ENCODE results near the gene HERPUD2.
A peak's percentile ranks its signal among the peaks of the same experiment; 100 is the strongest.
"Not testable (repeated sequence)": the region's sequence is repeated elsewhere in the genome, so short reads cannot be mapped to it uniquely, and the experiment has no call there.

The HERPUD2 gene

DNA sequence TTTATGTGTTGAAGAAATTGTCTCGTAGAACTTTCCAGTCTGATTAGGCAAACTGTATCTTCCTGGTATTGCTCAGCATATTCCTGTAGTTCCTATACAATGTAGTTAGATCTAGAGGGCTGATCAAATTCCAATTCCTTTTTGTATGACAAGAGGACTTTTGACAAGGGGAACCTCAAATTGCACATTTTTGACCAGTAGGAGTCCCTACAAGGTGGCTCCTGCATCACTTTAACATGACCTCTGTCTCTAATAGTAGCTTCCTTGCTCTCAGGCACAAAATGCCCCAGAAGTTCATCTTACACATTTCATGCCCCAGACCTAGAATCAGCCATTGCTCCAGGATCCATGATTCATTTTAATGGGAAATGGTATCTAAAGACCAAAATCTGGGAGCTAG is 18.7 kb downstream of the HERPUD2 start:
- no peak for DNase-seq

DNA sequence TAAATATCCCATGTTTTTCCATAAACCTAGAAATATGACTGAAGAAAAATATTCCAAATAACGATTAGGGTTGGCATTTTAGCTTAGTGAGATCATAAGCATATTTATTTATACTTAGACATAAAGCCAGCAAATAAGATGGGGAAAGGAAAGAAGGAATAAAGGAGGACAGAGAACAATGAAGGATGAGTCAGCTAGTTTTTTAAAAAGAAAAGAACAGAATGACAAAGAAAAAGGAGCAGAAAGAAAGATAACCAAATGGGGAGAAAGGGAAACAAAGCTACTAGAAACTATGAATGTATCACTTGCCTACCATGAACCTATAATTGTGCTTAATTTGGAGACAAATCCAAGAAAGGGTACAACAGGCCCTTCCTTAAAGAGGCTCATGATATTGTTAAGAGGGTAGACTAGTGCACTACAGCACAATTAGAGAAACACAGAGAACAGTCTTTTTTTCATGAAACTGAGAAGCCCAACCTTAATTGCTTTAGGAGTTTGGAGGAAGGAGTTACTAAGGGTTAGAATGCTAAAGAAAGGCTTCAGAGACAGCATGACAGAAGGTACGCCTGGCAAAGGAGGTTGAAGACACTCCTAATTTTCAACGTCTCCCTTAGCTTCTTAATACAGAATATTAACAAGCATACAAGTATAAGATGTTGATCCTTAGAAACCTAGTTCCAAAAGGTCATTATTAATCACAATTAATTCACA is 23.9 kb downstream of the HERPUD2 start:
- no peak for DNase-seq

DNA sequence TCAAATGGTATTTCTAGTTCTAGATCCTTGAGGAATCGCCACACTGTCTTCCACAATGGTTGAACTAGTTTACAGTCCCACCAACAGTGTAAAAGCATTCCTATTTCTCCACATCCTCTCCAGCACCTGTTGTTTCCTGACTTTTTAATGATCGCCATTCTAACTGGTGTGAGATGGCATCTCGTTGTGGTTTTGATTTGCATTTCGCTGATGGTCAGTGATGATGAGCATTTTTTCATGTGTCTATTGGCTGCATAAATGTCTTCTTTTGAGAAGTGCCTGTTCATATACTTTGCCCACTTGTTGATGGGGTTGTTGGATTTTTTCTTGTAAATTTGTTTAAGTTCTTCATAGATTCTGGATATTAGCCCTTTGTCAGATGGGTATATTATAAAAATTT is 34.5 kb downstream of the HERPUD2 start:
- DNase-seq, result not testable (repeated sequence)

DNA sequence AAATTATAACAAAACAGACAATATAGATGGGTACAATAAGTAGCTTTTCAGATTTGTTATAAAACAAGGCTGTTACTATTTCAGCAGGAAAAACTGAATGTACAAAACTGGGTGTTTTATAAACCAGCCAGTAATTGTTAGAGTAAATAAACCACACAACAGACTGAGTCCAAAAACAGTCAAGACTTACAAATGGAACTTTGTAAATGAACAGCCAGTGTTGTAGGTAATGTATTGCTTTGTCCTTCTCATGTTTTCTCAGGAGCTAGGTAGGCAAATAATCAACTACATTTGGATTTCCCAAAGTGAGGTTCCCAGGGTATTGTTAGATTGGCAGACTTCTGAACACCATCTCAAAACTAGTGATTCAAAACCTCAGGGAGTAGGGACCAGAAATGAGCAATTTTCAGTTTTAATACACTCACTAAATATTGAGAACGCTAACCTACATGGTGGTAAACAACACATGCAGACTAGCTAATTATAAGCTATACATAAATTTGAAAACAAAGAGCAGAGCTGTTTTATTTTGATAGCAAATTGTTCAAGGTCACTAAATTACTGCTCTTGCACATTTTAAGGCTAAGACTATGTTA is 36.2 kb downstream of the HERPUD2 start:
- no peak for DNase-seq

DNA sequence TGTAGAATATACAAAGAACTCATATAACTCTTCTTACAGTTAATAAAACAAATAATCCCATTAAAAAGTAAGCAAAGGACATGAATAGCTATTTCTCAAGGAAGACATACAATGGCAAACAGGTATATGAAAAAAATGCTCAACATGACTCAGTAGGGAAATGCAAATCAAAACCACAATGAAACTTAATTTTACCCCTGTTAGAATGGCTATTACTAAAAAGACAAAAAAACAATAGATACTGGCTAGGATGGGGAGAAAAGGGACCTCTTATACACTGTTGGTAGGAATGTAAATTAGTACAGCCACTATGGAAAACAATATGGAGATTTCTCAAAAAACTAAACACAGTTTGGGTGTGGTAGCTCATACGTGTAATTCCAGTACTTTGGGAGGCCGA is 37.8 kb downstream of the HERPUD2 start:
- DNase-seq, result no peak

DNA sequence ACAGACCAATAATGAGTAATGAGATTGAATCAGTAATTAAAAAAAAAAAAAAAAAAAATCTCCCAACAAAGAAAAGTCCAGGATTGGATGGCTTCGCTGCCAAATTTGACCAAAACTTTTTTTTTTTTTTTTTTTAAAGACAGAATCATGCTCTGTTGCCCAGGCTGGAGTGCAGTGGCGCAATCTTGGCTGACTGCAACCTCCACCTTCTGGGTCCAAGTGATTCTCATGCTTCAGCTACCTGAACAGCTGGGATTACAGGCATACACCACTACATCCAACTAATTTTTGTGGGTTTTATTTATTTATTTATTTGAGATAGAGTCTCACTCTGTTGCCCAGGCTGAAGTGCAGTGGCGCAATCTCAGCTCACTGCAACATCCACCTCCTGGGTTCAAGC is 40.4 kb downstream of the HERPUD2 start:
- DNase-seq, result not testable (repeated sequence)

DNA sequence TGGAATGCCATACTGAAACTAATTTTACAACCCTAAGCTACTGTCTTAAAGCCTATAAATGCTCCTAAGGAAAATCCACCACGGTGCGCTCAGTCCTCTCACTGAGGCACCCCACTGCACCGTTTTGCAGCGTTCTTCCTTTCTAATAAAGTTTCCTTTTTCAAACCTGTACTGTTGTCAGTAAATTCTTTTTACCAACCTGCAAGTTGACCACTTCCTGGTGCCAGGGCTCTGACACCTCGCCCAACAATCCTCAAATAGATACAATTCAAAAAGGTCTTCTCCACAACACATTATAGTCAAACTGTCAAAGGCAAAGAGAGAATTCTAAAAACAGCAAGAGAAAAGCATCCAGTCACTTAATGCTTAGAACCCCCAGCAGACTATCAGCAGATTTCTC is 42.8 kb downstream of the HERPUD2 start:
- no peak for DNase-seq

DNA sequence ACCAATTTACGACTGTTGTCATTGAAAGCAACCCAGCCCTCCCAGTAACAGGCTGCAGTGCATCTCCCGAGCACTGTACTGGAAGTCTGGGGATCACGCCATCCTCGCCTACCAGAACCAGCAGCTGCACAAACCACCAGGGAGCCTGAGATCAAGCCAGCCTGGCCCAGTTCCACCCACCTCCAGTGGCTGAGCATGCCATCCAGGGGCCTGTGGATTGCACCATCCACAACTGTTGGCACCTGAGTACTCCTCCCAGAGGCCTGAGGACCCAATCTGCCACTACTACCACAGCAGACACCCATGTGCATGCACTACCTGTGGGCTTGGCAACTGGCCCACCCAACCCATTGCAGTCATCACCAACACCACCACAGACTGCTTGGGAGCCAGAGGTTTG is 44.2 kb downstream of the HERPUD2 start:
- no peak for DNase-seq

DNA sequence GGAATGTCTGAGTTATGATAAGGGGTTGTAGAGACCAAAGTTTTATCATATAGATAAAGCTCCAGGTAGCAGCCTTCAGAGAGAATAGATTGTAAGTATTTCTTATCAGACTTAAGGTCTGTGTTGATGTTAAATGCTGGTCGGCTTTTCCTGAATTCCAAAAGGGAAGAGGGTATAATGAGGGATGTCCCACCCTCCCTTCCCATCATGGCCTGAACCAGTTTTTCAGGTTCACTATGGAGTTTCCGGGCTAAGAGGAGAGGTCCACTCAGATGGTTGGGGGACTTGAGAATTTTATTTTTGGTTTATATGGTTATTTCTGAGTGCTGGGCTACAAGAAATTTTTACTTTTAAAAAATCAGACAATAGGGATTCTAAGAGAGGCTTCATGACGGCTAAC is 45.2 kb downstream of the HERPUD2 start:
- no peak for DNase-seq

DNA sequence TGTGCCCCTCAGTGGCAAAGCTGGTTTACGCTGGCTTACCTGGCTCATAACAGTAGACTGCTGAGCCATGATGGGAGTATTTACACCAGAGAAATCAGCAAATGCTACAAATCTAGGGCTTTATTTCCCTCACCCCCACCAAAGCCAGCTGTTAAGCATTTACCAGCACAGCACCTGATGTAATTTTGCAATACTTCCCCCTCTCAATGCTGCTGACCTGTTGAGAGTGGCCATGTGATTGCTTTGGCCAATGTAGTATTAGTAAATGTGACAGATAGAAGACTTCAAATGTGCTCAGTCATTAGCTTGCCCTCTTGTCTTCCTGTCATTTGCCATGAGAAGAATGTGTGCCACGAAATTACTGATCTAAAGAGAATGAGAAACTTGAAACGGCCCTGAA is 46.6 kb downstream of the HERPUD2 start:
- DNase-seq, result no peak

DNA sequence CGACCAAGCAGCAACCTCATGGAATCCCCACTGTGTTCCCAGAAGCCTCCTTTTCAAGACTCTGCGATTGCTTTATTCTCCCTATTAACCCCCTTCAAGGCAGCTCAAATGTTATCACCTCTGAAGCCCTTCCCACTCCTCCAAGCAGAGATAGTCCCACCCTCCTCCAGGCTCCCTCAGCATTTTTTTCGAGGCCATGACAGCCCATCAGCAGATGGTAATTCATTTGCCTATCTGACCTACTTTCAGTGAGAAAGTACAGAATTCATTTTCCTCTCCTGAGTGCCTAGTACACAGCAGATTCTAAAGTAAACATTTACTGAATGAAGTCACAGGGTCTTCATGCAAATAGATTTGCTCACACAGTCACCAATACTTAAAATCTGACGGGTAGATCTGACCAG is 47.8 kb downstream of the HERPUD2 start:
- no peak for DNase-seq

DNA sequence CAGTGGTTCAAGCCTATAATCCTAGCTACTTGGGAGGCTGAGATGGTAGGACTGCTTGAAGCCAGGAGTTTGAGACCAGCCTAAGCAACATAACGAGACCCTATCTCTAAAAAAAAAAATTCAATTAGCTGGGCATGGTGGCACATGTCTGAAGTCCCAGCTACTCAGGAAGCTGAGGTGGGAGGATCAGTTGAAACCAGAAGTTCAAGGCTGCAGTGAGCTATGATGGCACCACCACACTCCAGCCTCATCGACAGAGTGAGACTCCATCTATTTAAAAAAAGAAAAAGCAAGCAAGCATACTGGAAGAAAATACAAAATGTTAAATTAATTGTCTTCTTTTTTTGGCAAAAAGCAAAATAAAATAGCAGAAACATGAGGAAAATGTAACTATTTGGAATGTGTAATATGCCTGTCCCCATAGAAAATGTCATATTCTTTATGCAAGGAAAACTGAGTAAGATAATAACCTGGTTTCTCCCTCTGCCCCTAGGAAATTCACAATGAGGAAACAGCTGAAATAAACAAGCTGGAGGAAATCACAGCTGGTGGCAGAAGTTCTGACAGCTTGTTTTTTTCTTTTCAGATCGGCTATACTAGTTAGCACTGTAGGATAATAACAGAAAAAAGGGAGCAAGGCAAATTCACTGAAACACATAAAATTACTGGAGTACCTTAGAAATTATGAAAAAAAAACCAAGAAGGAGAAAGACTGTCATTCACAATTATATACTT is 48.5 kb downstream of the HERPUD2 start:
- no peak for DNase-seq

DNA sequence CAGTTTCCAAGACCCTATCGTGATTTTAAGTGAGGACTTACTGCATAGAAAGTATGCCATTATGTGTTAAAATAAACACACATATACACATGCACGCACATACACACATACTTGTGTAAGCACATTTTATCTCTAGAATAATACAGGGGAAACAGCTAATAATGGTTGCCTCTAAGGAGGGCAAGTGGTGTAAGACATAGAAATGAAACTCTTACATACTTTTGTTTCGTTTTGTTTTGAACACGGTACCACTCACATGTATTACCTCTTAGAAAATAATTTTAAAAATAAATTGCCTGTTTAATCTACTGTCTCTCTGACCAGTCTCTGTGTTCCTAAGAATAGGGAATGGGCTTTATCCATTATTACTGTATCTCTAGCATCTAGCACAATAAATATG is 49.2 kb downstream of the HERPUD2 start:
- DNase-seq, result no peak

DNA sequence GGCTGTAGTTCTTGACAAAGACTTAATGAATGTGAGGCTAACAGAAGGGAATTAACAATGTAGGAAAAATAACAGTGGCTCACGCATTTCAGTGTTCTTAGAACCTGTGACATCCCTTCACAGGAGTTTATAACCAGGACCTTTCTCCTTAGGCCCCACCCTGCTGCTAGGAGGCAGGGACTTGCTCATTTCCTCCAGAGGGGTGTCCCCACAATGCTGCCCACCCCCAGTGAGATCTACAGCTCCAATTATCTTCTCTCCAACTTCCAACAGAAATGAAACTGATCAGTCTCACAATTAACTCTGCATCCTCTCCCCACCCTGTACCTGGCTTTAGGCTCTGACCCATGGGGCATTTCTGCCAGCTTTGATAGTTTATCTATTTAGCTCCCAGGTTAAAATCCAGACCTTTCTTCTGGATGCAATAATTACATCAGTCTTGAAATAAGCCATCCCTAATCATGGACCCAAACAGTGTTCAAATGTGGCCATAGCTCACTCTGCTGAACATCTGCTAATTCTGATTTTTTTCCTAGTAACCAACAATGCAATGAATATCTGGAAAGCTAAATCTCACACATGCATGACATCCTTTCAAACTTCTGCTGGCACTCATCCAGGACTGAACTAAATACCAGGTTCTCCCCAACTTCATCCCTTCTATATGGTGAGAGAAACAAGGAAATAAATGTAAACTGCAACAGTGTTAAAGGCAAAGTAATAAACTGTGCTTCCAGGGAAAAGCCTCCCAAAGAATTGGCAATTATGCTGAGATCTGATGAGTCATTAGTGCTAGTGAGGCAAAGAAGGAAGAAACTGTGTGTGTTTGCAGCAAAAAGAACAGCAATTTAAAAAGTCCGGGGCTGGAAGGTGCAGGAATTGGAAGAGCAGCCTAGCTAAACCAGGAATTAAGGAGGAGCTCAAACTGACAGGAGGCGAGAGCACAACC is 64.6 kb downstream of the HERPUD2 start:
- DNase-seq, result no peak

DNA sequence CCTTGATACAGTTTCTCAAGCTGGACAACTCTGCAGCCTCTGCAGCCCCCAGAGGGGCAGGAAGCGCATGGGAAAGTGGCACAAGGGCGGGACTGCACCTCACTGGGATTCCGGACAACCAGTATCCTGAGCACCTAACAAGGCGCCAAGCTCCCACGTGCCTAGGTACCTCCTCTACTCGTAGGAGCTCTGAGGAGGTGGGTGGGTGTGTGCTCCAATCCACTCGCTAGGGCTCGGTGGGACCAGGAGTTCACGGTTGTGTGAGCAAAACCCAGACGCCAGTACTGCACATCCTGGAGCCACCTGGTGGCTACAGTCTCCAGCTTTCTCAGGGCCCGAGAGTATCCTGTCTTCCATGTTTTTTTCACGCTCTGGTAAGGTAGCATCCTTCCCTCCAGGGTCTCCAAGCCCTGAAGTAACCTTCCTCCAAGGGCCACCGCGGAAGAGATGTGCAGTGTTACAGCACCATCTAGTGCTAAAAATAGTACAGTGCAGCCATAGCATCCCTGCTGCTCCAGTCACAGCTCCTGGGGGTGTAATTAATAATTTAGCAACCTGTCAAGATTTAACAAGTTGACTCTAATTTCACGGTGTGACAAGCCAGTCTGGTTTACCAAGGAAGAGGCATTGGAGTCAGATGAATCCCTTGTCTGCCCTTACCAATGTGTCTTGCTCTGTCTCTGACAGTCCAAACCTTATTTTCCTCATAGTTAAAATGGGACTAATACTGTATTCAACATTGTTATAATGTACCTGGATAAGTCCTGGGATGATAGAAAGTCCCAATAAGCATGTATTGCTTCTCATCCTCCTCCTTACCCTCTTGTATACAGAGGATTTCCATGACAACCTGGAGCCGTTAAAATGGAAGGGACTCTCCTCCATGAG is 70.4 kb downstream of the HERPUD2 start:
- peak; percentile 29 for DNase-seq

DNA sequence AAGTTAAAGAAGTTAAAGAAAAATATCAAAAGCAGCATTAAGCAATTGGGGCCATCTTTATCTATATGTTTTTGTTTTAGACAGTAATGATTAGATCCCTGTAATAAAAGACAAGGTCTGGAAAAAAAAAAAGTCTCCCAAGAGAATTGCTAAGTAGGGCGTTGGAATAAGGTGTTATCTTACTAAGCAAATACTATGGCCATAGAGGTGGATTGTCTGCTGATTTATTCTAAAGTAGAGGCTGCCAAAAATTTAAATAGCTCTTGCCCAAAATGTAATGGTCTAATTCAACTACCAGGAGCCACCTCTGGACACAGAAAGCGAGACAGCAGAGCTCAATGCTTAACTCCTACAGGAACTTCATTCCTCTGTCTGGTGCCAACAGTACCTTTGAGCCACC is 71.6 kb downstream of the HERPUD2 start:
- DNase-seq, result peak; percentile 67

DNA sequence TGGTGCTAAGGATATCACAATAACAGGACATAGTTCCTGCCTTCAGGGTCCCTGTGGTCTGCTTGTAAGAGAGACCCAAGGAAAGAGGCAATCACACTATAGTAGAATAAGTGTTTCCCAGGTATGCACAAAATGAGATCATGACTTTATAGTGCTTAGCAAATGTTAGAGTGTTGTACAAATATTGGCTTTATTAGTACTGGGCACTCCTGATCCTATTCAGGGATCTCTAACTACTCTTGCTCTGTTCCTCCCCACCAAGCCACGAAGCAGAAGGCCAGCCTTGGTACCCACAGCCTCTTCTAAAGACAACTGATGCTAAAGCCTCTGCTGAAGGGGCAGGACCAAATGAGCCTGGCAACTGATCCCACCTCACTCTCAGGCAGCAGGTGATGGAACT is 75.1 kb downstream of the HERPUD2 start:
- no peak for DNase-seq

DNA sequence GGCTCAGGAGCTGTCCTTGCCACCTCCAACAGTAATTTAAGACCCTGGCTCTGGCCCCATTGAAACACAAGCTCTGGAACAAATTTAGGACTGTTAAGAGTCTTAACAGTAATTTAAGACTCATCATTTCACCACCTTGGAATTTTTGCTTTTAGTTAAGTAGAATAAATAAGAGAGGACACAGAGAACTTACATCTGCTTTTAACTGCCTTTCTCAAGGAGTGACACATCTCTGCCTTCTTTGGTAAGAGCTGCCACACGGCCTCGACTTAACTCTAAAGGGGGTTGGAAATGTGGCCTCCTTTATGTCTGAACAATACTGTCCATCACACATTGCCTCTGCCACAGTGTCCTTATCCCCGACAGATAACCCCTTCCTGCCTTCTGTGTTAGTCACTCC is 77.9 kb downstream of the HERPUD2 start:
- no peak for DNase-seq

DNA sequence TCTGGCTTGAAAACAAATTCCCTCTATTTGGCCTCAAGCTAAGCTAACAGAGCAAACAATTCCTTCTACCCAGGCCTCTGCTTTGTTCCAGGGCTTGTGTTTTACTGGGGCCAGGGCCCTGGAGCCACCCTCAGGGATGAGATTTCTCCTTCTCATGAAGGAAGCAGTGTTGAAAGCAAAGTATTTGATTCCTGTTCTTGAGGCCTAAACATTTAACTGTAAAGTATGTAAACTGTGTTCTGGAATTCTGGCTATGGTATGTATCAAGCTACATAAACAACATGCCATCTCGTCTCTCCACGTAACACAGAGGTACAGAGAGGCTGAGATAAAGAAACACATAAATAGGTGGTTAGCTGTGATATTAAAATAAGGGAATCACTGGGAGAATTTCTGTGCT is 81.8 kb downstream of the HERPUD2 start:
- peak; percentile 9 for DNase-seq

DNA sequence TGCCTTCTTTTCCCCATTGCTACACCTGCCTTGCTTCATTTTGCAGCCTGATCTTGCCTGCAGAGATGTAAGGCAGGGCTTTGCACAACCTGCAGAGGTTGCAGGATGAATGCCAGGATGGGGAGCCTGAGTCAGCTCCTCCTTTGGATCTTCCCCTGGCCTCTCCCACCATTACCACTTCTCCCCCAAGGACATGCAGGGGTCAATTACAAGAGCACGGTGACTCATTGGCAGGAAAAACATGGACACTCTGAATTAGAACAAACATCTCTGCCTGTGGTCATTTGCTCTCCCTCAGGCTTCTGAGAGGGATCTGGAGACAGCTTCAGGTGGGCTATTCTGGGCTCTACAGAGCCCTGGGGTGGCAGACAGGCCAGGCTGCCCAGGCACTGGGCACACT is 89.2 kb downstream of the HERPUD2 start:
- DNase-seq, result no peak

DNA sequence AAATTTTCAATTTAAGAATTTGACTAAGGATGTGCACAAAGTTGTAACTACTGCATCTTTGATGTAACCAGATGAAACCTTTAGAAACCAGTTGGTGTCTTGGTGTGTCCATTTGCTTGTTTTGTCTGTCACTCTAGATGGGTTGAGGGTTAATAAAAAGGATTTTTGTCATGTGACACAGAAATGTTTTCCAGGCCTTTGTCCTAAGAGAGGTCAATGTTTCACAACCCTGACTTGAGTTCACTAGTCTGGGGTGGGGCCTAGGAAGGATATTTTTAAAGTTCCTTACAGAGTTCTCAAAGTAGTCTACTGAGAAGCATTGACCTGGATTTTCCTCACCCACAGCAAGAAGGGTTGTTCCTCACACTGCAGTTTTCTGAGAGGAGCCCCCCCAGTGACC is 90.3 kb downstream of the HERPUD2 start:
- DNase-seq, result no peak

DNA sequence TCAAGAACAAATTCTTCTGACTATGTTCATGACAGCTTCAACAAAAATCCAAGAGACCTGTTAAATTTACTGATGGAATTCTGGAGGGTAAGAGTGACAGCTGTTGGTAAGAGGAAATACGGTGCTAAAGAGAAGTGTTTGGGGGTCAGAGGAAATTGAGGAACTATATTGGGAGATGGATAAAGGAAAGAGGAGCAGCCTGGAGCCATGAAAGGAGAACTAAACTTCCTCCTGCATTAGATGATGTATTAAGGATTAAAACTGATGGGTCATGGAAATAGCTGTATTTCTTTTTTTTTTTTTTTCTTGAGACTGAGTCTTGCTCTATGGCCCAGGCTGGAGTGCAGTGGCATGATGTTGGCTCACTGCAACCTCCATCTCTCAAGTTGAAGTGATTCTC is 95.3 kb downstream of the HERPUD2 start:
- no peak for DNase-seq
